NB4 (cell line): ENCODE results near the gene DEPDC4.

Source experiments
- MYC ChIP-seq: IDR thresholded peaks from 2 replicates; pipeline ENCODE4 v1.6.1; 2011; ENCODE audit warnings: low read depth, low read length
- TF ChIP-seq, protein P1 (sequence below): IDR thresholded peaks from one replicate; pipeline ENCODE4 v1.5.1; 2012; ENCODE audit warnings: low read depth, low read length

DNA sequence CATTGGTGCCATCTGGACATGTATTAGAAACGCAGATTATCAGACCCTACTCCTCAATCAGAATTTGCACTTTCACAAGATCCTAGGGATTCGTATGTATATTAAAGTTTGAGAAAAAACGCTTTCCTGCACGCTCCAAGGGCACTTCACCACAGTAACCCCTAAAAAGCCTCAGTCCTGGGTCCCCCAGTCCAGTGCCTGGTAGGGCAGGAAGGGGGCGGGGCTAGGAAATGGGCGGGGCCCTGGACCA lies 369 bp downstream of the DEPDC4 start:
- TF ChIP-seq, protein P1, sequence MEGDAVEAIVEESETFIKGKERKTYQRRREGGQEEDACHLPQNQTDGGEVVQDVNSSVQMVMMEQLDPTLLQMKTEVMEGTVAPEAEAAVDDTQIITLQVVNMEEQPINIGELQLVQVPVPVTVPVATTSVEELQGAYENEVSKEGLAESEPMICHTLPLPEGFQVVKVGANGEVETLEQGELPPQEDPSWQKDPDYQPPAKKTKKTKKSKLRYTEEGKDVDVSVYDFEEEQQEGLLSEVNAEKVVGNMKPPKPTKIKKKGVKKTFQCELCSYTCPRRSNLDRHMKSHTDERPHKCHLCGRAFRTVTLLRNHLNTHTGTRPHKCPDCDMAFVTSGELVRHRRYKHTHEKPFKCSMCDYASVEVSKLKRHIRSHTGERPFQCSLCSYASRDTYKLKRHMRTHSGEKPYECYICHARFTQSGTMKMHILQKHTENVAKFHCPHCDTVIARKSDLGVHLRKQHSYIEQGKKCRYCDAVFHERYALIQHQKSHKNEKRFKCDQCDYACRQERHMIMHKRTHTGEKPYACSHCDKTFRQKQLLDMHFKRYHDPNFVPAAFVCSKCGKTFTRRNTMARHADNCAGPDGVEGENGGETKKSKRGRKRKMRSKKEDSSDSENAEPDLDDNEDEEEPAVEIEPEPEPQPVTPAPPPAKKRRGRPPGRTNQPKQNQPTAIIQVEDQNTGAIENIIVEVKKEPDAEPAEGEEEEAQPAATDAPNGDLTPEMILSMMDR: no peak
- no peak for TF ChIP-seq MYC
